ENCODE data around the gene CCDC27. TPM values are rescaled to one million over a fixed set of nuclear protein-coding genes. Genes with fewer than 3 reads are reported as not detected.
"Not testable (repeated sequence)": the region's sequence is repeated elsewhere in the genome, so short reads cannot be mapped to it uniquely, and the experiment has no call there.

CCDC27 gene
- total RNA-seq, 1 experiment from 2014 or later = not detected

GRCh38 chr1:3724416-3725030 lies 27.7 kb upstream of the CCDC27 start:
- not testable (repeated sequence) for H3K9me3 ChIP-seq (ENCODE audit: control insufficient read depth in 1 of 2, insufficient read depth in 1 of 2, low read depth in 1 of 2, low read length in 2 of 2); H3K9me2 ChIP-seq (ENCODE audit: insufficient read depth); H3K4me1 ChIP-seq (ENCODE audit: control insufficient read depth in 1 of 2, insufficient read depth in 2 of 2, low read length in 2 of 2); H3K9ac ChIP-seq (ENCODE audit: low read length); H2AFZ ChIP-seq (ENCODE audit: low read depth, low read length, poor library complexity, severe bottlenecking); H4K20me1 ChIP-seq (ENCODE audit: insufficient read depth); H3K36me3 ChIP-seq (ENCODE audit: control insufficient read depth in 1 of 2, insufficient read depth in 2 of 2, low read length in 2 of 2); H3K4me3 ChIP-seq (replicated peaks in 1 of 2; ENCODE audit: low read depth in 1 of 2, low read length in 2 of 2); H3K27ac ChIP-seq (ENCODE audit: low read depth, low read length); BruUV-seq (replicated peaks); H3K4me2 ChIP-seq (ENCODE audit: low read length); H3K79me2 ChIP-seq (ENCODE audit: insufficient read depth, low read length); H3K27me3 ChIP-seq (ENCODE audit: insufficient read depth, low read length)
- ChIA-PET RAD21 (ENCODE audit: low non-redundant PET in 1 of 2, low total read pairs in 2 of 2, uncharacterized antibody in 2 of 2, unreplicated experiment in 2 of 2) (interaction anchor here in 1 of 2 experiments (1.0 kb wide), 1 partner anchor 271 kb away, joined by 3 read pairs; no protein-coding TSS in a partner anchor), POLR2A (interaction anchor here (0.6 kb wide), 1 partner anchor 271 kb away, joined by 3 read pairs; no protein-coding TSS in a partner anchor), CTCF (interaction anchor here (0.6 to 1.5 kb wide), 13 partner anchors 9 to 271 kb away, joined by 3 to 23 read pairs (median 3); no protein-coding TSS in a partner anchor)
- intact Hi-C loops (cut with micrococcal nuclease) = loop anchor here (1.0 to 5.0 kb wide), 4 partner anchors 74 to 272 kb away; partner anchors contain the start of genes ARHGEF16 and WRAP73
- TF ChIP-seq YY1 (IDR thresholded peaks at IDR 0.05; ENCODE audit: extremely low read depth, insufficient replicate concordance, low read depth, low read length) = peak; percentile 17
- TF ChIP-seq CTCF (IDR thresholded peaks at IDR 0.05 in 2 of 3, conservative IDR thresholded peaks at IDR 0.05 in 1 of 3; ENCODE audit: borderline replicate concordance in 1 of 3, insufficient read depth in 1 of 3, low read depth in 2 of 3, low read length in 2 of 3) = peak; percentile 79 to 97 (median 96)
- TF ChIP-seq RAD21 (IDR thresholded peaks at IDR 0.05; ENCODE audit: low read depth) = peak; percentile 84
- peak; percentile 78 for ATAC-seq
- peak; percentile 28 for DNase-seq (ENCODE audit: low read depth, low spot score)

GRCh38 chr1:3725366-3725765 lies 26.9 kb upstream of the CCDC27 start:
- Histone ChIP-seq H3K4me3 (replicated peaks in 1 of 2; ENCODE audit: low read depth in 1 of 2, low read length in 2 of 2) (no peak overlapping the region), H3K9me3 (ENCODE audit: control insufficient read depth in 1 of 2, insufficient read depth in 1 of 2, low read depth in 1 of 2, low read length in 2 of 2) (no peaks in the 10 kb centered on the region), H3K36me3 (ENCODE audit: control insufficient read depth in 1 of 2, insufficient read depth in 2 of 2, low read length in 2 of 2) (no peaks in the 10 kb centered on the region), H3K79me2 (ENCODE audit: insufficient read depth, low read length) (no peaks in the 10 kb centered on the region), H3K4me1 (ENCODE audit: control insufficient read depth in 1 of 2, insufficient read depth in 2 of 2, low read length in 2 of 2) (no peaks in the 10 kb centered on the region), H3K9me2 (ENCODE audit: insufficient read depth) (no peaks in the 10 kb centered on the region), H3K4me2 (ENCODE audit: low read length) (no peak overlapping the region), H3K27me3 (ENCODE audit: insufficient read depth, low read length) (no peaks in the 10 kb centered on the region), H3K27ac (ENCODE audit: low read depth, low read length) (no peak overlapping the region), H3K9ac (ENCODE audit: low read length) (no peak overlapping the region), H2AFZ (ENCODE audit: low read depth, low read length, poor library complexity, severe bottlenecking) (no peak overlapping the region), H4K20me1 (ENCODE audit: insufficient read depth) (no peaks in the 10 kb centered on the region)
- BruUV-seq (replicated peaks) = no TSS peak
- ChIA-PET POLR2A (no interaction called here), RAD21 (ENCODE audit: low non-redundant PET in 1 of 2, low total read pairs in 2 of 2, uncharacterized antibody in 2 of 2, unreplicated experiment in 2 of 2) (no interaction called here), CTCF (no interaction called here)
- ATAC-seq (no peak), DNase-seq (ENCODE audit: low read depth, low spot score) (no peak)
- intact Hi-C loops (cut with micrococcal nuclease) = no loop called here
- TF ChIP-seq EZH2 (IDR thresholded peaks at IDR 0.05) (no peak), CTCF (IDR thresholded peaks at IDR 0.05 in 2 of 3, conservative IDR thresholded peaks at IDR 0.05 in 1 of 3; ENCODE audit: borderline replicate concordance in 1 of 3, insufficient read depth in 1 of 3, low read depth in 2 of 3, low read length in 2 of 3) (no peak), POLR2AphosphoS5 (IDR thresholded peaks at IDR 0.05; ENCODE audit: low read depth, low read length) (no peak), ZBTB33 (IDR thresholded peaks at IDR 0.05; ENCODE audit: extremely low read depth, insufficient replicate concordance, low read length) (no peak), EGR1 (IDR thresholded peaks at IDR 0.05; ENCODE audit: low read depth) (no peak)

Measured in HCT116 (cell line).